ENCODE data around the gene ZBTB6. TPM values are rescaled to one million over a fixed set of nuclear protein-coding genes. Genes with fewer than 3 reads are reported as not detected.

ZBTB6 gene
- total RNA-seq, 1 donor from 2014 or later: 14.5 TPM

Other genes starting within 250 kb of the ZBTB6 start
- not detected in 2 replicates for gene OR1L3, start 238.2 kb downstream of the ZBTB6 start, total RNA-seq
- gene OR1L4, start 189.3 kb downstream of the ZBTB6 start, total RNA-seq: not detected in 2 replicates
- not detected in 2 replicates for gene OR1L6, start 171.0 kb downstream of the ZBTB6 start, total RNA-seq
- gene OR5C1, start 124.4 kb downstream of the ZBTB6 start, total RNA-seq: not detected in 2 replicates
- not detected in 2 replicates for gene OR1K1, start 113.2 kb downstream of the ZBTB6 start, total RNA-seq
- 23.7 and 23.8 TPM in 2 replicates for gene PDCL, start 84.7 kb downstream of the ZBTB6 start, total RNA-seq
- gene RC3H2, start 8.0 kb downstream of the ZBTB6 start, total RNA-seq: 52.6 and 54.5 TPM in 2 replicates
- 7.9 and 8.0 TPM in 2 replicates for gene ZBTB26, start 18.2 kb upstream of the ZBTB6 start, total RNA-seq
- gene RABGAP1, start 27.7 kb upstream of the ZBTB6 start, total RNA-seq: 33.9 and 38.1 TPM in 2 replicates
- 0.32 TPM in 1 of 2 replicates, not detected in the other for gene GPR21, start 120.3 kb upstream of the ZBTB6 start, total RNA-seq